ENCODE data around the gene ELMOD3. TPM values are rescaled to one million over a fixed set of nuclear protein-coding genes. Genes with fewer than 3 reads are reported as not detected.

The ELMOD3 gene
- total and polyA plus RNA-seq, 2 of the 8 experiments (the other 6 are each of a cell fraction or from before 2014, with no cell fraction given) = 8.5 to 10.2 TPM

- TF ChIP-seq POU5F1 (IDR thresholded peaks at IDR 0.05; ENCODE audit: low read depth, low read length) = no peak
- TF ChIP-seq CEBPB (IDR thresholded peaks at IDR 0.05; ENCODE audit: low read depth, low read length) = no peak; the same call in 1 of the 2 replicates
- TF ChIP-seq E2F6 (IDR thresholded peaks at IDR 0.05) = no peak
- TF ChIP-seq SUZ12 (IDR thresholded peaks at IDR 0.05; ENCODE audit: low read length) = no peak
- no peak for TF ChIP-seq CHD1 (IDR thresholded peaks at IDR 0.05; ENCODE audit: low read depth, low read length)
- peak; percentile 93 for TF ChIP-seq TBP (IDR thresholded peaks at IDR 0.05; ENCODE audit: low read depth, low read length)
- no peak for TF ChIP-seq CHD7 (IDR thresholded peaks at IDR 0.05; ENCODE audit: insufficient replicate concordance, low read length)
- TF ChIP-seq POLR2A (IDR thresholded peaks at IDR 0.05; ENCODE audit: control extremely low read depth in 1 of 2, low read depth in 2 of 2, low read length in 2 of 2) = peak in 1 of 2 experiments; percentile 93; a peak in 2 of 3 replicates
- TF ChIP-seq CBX5 (IDR thresholded peaks at IDR 0.05; ENCODE audit: low read depth, low read length) = no peak
Measured at GRCh38 chr2:85354286-85355072, at the start of gene ELMOD3, which contains the start of gene RETSAT (continued).

Data from H1 (cell line).